SH-SY5Y (cell line): ENCODE results near the gene TMEM119.

Experiments
- GATA2 ChIP-seq: IDR thresholded peaks from 2 replicates; pipeline ENCODE4 v1.6.1; 2011; ENCODE audit warnings: mild to moderate bottlenecking, low read depth, low read length
- GATA3 ChIP-seq: IDR thresholded peaks from 2 replicates; pipeline ENCODE4 v1.6.1; 2011; ENCODE audit warnings: low read depth, mild to moderate bottlenecking, low read length, moderate library complexity

Gene TMEM119

GRCh38 chr12:108614041-108614440 lies 16.2 kb upstream of the TMEM119 start:
- TF ChIP-seq GATA2 (no peak), GATA3 (no peak)

GRCh38 chr12:108613548-108613947 lies 15.7 kb upstream of the TMEM119 start:
- TF ChIP-seq GATA2 = no peak
- TF ChIP-seq GATA3 = no peak

GRCh38 chr12:108612788-108613282 lies 15.0 kb upstream of the TMEM119 start:
- TF ChIP-seq GATA2 (no peak), GATA3 (no peak)

- TF ChIP-seq GATA2 = no peak
- no peak for TF ChIP-seq GATA3
These were observed 14.1 kb upstream of the TMEM119 start for GRCh38 chr12:108611884-108612415.

GRCh38 chr12:108610856-108611605 lies 13.1 kb upstream of the TMEM119 start:
- TF ChIP-seq GATA3 = no peak
- no peak for TF ChIP-seq GATA2

GRCh38 chr12:108610336-108610815 lies 12.5 kb upstream of the TMEM119 start:
- TF ChIP-seq GATA3 = no peak
- TF ChIP-seq GATA2 = no peak

- TF ChIP-seq GATA3 (no peak), GATA2 (no peak)
These were observed 11.9 kb upstream of the TMEM119 start for GRCh38 chr12:108609537-108610335.

GRCh38 chr12:108608616-108609015 lies 10.7 kb upstream of the TMEM119 start:
- TF ChIP-seq GATA3 = no peak
- TF ChIP-seq GATA2 = no peak

GRCh38 chr12:108607981-108608600 lies 10.2 kb upstream of the TMEM119 start:
- TF ChIP-seq GATA2 (no peak), GATA3 (no peak)

- TF ChIP-seq GATA2 = no peak
- no peak for TF ChIP-seq GATA3
These were observed 8.6 kb upstream of the TMEM119 start for GRCh38 chr12:108606492-108606891.

GRCh38 chr12:108605690-108606406 lies 8.0 kb upstream of the TMEM119 start:
- TF ChIP-seq GATA3 = no peak
- no peak for TF ChIP-seq GATA2

- TF ChIP-seq GATA2 = no peak
- TF ChIP-seq GATA3 = no peak
These were observed 7.3 kb upstream of the TMEM119 start for GRCh38 chr12:108605000-108605689.
